Mucosa of descending colon (tissue), 3 donors: ENCODE measurements around the gene AP2A1. TPM values are rescaled to one million over a fixed set of nuclear protein-coding genes. Genes with fewer than 3 reads are reported as not detected.

ENCODE experiments used
- ATAC-seq: fragments of 200-7000 bp; cut with Tn5 transposase; one replicate; pipeline ENCODE4 v1.9.1; 2020; ENCODE audit warnings: mild to moderate bottlenecking, moderate library complexity
- DNase-seq, 3 donors: peaks; one replicate each; pipeline ENCODE4 v3.0.0-alpha.2; 2020
- H3K36me3 ChIP-seq: fragments of 200-600 bp; one replicate; pipeline ENCODE4 v1.8.0; 2021; ENCODE audit warnings: low read depth, mild to moderate bottlenecking
- H3K4me1 ChIP-seq: fragments of 200-600 bp; one replicate; pipeline ENCODE4 v1.8.0; 2021; ENCODE audit warnings: low read depth, mild to moderate bottlenecking
- H3K4me3 ChIP-seq: fragments of 200-600 bp; one replicate; pipeline ENCODE4 v1.8.0; 2021; ENCODE audit warnings: mild to moderate bottlenecking
- H3K9me3 ChIP-seq: fragments of 200-600 bp; one replicate; pipeline ENCODE4 v1.8.0; 2021; ENCODE audit warnings: mild to moderate bottlenecking
- intact Hi-C, 2 donors: fragments of 100-400 bp; cut with DNase I in 1 of 2; cut with micrococcal nuclease in 1 of 2; formaldehyde crosslinking; loops; one replicate each; pipeline versions ENCODE4 v1.11.0 to v1.11.1; 2022; cut with DNase I, micrococcal nuclease
- total RNA-seq, 3 donors: library from RNA; stranded (reverse); fragmentation: NEBNext Ultra II Directional in 2 of 3; extraction: Animal tissue kit (Norgen Biotek cat#: 25700) in 2 of 3; gene quantifications; one replicate each; pipeline versions ENCODE4 v1.2.1 to v1.2.4, GENCODE V29; 2021 to 2023
- TF ChIP-seq, protein P1 (sequence below): fragments of 200-600 bp; IDR thresholded peaks from one replicate; pipeline ENCODE4 v1.8.0; 2022; ENCODE audit warnings: antibody characterized with exemption, mild to moderate bottlenecking
- donor health status: DM: no; HTN: no; CAD: no; lungs with moderate emphysema.
- donor health status: DM: no; HTN: no; CAD: no.
- donor health status: DM: no; HTN: yes; CAD: no.

Gene AP2A1
- total RNA-seq, 3 donors from 2014 or later, result 73.6 to 84.8 (median 82.5) TPM

DNA sequence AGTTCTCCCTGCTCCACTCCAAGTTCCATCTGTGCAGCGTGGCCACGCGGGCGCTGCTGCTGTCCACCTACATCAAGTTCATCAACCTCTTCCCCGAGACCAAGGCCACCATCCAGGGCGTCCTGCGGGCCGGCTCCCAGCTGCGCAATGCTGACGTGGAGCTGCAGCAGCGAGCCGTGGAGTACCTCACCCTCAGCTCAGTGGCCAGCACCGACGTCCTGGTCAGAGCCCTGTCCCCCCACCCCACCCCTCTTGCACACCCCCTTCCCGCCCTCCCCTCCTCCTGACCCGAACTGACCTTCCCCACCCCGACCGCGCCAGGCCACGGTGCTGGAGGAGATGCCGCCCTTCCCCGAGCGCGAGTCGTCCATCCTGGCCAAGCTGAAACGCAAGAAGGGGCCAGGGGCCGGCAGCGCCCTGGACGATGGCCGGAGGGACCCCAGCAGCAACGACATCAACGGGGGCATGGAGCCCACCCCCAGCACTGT is 34.6 kb downstream of the AP2A1 start:
- no peak for DNase-seq
- peaks cover 4% of the 10 kb centered on the region for H3K36me3 ChIP-seq
- intact Hi-C loops, result no loop called here
- TF ChIP-seq, protein P1, sequence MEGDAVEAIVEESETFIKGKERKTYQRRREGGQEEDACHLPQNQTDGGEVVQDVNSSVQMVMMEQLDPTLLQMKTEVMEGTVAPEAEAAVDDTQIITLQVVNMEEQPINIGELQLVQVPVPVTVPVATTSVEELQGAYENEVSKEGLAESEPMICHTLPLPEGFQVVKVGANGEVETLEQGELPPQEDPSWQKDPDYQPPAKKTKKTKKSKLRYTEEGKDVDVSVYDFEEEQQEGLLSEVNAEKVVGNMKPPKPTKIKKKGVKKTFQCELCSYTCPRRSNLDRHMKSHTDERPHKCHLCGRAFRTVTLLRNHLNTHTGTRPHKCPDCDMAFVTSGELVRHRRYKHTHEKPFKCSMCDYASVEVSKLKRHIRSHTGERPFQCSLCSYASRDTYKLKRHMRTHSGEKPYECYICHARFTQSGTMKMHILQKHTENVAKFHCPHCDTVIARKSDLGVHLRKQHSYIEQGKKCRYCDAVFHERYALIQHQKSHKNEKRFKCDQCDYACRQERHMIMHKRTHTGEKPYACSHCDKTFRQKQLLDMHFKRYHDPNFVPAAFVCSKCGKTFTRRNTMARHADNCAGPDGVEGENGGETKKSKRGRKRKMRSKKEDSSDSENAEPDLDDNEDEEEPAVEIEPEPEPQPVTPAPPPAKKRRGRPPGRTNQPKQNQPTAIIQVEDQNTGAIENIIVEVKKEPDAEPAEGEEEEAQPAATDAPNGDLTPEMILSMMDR, result no peak
- no peaks in the 10 kb centered on the region for H3K4me1 ChIP-seq
- ATAC-seq, result no peak
- H3K4me3 ChIP-seq, result no peak overlapping the region
- no peaks in the 10 kb centered on the region for H3K9me3 ChIP-seq

DNA sequence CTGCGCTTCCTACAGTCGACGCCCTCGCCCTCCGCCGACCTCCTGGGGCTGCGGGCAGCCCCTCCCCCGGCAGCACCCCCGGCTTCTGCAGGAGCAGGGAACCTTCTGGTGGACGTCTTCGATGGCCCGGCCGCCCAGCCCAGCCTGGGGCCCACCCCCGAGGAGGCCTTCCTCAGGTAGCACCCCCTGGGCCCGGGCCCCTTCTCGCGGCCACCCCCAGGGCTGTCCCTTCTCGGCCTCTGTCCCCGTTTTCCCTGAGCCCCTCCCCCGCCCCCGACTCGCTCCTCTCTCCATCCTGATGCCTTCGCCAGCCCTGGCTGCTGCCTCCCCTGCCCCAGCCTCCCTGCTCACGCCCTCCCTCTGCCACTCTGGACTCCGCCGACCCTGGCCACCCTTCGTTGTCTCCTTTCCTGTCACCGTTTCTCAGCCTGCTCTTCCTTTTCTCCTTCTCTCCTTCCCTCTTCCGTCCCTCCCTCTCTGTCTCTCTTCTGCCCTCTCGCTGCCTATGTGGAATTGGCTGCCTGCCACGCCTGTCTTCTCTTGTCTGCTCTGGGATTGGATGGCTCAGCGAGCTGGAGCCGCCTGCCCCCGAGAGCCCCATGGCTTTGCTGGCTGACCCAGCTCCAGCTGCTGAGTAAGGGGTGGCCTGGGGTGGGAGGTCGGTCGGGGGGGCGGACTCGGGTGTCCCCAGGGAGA is 35.3 kb downstream of the AP2A1 start:
- intact Hi-C loops, result no loop called here
- DNase-seq, result peak; percentile 74 to 79 (median 77)
- peak; percentile 74 for ATAC-seq
- Histone ChIP-seq H3K36me3 (no peaks in the 10 kb centered on the region), H3K4me3 (no peak overlapping the region), H3K4me1 (no peaks in the 10 kb centered on the region), H3K9me3 (no peaks in the 10 kb centered on the region)
- TF ChIP-seq, protein P1, result no peak

DNA sequence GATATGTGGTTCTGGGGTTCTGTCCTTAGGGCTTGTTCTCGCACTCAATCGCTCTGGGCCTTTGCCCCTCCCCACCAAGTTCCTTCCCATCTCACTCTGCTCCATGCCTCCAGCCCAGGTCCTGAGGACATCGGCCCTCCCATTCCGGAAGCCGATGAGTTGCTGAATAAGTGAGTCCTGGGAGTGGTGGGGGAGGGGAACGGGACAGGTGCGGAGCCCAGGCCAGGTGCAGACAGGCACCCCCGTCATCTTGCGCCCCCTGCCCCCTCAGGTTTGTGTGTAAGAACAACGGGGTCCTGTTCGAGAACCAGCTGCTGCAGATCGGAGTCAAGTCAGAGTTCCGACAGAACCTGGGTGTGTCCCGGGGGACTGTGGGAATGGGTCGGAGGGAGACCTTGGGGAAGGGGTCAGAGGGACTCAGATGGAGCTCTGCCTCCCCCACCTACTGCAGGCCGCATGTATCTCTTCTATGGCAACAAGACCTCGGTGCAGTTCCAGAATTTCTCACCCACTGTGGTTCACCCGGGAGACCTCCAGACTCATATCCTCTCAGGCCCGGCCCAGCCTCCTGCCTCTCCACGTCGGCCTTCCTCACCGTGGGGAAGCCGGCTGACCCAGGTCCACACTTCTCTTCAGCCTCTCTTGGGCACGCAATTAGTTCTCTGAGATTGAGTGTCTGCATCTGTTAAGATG is 36.2 kb downstream of the AP2A1 start:
- no peak for DNase-seq
- Histone ChIP-seq H3K36me3 (no peaks in the 10 kb centered on the region), H3K4me3 (no peak overlapping the region), H3K9me3 (no peaks in the 10 kb centered on the region), H3K4me1 (no peaks in the 10 kb centered on the region)
- peak; percentile 57 for ATAC-seq
- TF ChIP-seq, protein P1, result no peak
- intact Hi-C loops, result no loop called here

DNA sequence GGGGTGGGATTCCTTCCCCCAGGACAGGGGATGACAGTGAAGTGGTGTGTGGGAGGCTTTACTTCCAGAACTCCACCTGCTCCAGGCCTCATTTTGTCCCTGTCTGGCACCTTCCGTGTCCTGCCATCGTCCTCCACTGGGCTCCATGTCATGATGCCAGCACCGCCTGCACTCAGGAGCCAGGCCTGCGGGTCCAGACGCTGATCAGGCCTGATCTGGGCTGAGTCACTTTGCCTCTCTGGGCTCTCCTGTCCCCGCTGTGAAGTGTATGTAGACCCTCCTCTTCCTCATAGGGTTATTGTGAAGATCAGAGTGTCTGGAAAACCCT is 36.7 kb downstream of the AP2A1 start:
- no peak overlapping the region for H3K4me3 ChIP-seq
- DNase-seq, result no peak
- TF ChIP-seq, protein P1, result no peak
- H3K36me3 ChIP-seq, result no peaks in the 10 kb centered on the region
- no peaks in the 10 kb centered on the region for H3K9me3 ChIP-seq
- H3K4me1 ChIP-seq, result no peaks in the 10 kb centered on the region
- no peak for ATAC-seq
- intact Hi-C loops, result no loop called here

DNA sequence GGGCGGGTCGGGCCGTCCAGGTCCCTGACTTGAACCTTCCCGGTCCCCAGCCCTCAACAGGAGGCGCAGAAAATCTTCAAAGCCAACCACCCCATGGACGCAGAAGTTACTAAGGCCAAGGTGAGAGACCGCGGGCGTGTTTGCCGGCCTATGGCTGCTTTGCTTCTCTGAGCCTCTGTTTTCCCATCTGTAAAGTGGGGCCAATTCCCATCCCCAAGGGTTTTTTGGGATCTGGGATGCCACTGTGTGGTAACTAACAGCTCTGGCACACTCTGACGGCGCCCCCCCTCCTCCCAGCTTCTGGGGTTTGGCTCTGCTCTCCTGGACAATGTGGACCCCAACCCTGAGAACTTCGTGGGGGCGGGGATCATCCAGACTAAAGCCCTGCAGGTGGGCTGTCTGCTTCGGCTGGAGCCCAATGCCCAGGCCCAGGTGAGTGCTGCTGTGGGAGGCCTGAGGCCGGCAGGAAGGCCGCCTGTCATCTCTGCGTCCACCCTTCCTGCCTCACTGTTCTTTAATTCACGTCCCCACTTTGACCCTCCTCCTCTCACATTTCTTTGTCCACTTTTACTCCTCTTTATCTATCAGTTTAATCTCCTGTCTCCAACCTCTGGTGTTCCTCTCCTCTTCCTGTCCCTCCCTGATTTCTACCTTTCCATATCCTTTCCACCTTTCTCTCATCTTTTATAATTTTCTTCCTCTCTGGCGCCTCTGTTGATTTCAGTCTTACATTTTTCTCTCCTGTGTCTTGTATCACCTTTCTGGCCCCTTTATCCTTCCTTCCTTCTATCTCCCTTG is 39.2 kb downstream of the AP2A1 start:
- TF ChIP-seq, protein P1, result no peak
- ATAC-seq (no peak), DNase-seq (no peak)
- H3K4me3 ChIP-seq, result no peak overlapping the region
- intact Hi-C loops, result no loop called here
- no peaks in the 10 kb centered on the region for H3K36me3 ChIP-seq
- H3K4me1 ChIP-seq, result peaks cover 11% of the 10 kb centered on the region
- H3K9me3 ChIP-seq, result no peaks in the 10 kb centered on the region
